Parathyroid adenoma (tissue), 2 donors: Measurements from ENCODE around the gene SOX13.
"Not testable (repeated sequence)": the region's sequence is repeated elsewhere in the genome, so short reads cannot be mapped to it uniquely, and the experiment has no call there.

Experiments
- H2AFZ ChIP-seq: fragments of 300-600 bp; sonication (generic); one replicate; pipeline ENCODE4 v1.7.0; 2017; ENCODE audit warnings: antibody characterized with exemption, mild to moderate bottlenecking
- H3K27ac ChIP-seq: fragments of 300-600 bp; sonication (generic); one replicate; pipeline ENCODE4 v1.7.0; 2017
- H3K27me3 ChIP-seq: fragments of 300-600 bp; sonication (generic); one replicate; pipeline ENCODE4 v1.7.0; 2017; ENCODE audit warnings: low read length; ENCODE audit not compliant: control insufficient read depth, insufficient read depth
- H3K36me3 ChIP-seq: fragments of 300-600 bp; sonication (generic); one replicate; pipeline ENCODE4 v1.7.0; 2017; ENCODE audit warnings: low read length; ENCODE audit not compliant: control insufficient read depth, insufficient read depth
- H3K4me1 ChIP-seq: fragments of 300-600 bp; sonication (generic); one replicate; pipeline ENCODE4 v1.7.0; 2017; ENCODE audit warnings: control low read depth
- H3K4me2 ChIP-seq: fragments of 300-600 bp; sonication (generic); one replicate; pipeline ENCODE4 v1.7.0; 2017; ENCODE audit warnings: low read length
- H3K4me3 ChIP-seq: fragments of 300-600 bp; sonication (generic); one replicate; pipeline ENCODE4 v1.7.0; 2017; ENCODE audit warnings: low read depth, low read length
- H3K79me2 ChIP-seq: fragments of 300-600 bp; sonication (generic); one replicate; pipeline ENCODE4 v1.7.0; 2017; ENCODE audit warnings: control low read depth
- H3K9ac ChIP-seq: fragments of 300-600 bp; sonication (generic); one replicate; pipeline ENCODE4 v1.7.0; 2017; ENCODE audit warnings: mild to moderate bottlenecking
- H3K9me3 ChIP-seq: fragments of 300-600 bp; sonication (generic); one replicate; pipeline ENCODE4 v1.7.0; 2017; ENCODE audit warnings: low read length; ENCODE audit not compliant: control insufficient read depth
- TF ChIP-seq, protein P1 (sequence below): fragments of 300-600 bp; sonication (generic); IDR thresholded peaks from one replicate; pipeline ENCODE4 v1.7.0; 2017; ENCODE audit warnings: antibody characterized with exemption, mild to moderate bottlenecking
- donor health status: primary hyperparathyroidism.

SOX13 gene

DNA sequence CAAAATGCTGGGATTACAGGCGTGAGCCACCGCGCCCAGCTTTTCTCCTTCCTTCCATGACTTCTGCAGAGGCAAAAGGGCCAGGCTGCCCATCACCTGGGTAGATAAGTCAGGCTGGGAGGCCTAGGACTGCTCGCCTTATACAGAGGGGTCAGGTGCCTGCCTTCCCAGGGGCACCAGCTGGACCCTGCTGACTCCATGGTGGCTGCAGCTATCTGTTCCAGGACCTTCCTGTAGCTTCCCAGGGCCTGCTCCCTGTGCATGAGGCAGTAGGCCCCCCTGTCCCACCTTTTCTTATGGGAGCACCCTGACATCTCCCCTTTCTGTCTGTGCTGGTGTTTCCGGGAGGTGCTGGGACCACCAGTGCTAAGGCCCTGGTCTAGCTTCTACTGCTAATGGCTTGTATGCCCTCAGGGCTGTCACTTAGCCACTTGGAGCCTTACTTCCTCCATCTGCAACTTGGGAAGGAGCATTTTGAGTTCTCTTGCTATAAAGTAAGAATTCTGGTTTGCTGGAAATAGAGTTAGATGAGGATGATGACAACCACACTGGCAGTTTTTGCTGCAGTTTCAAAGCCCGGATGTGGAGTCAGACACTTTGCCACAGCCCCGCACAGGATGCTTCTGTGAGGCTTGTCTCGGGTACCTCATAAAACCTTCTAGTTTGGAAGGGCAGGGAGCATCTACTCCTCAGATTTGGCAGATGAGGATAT lies 14.4 kb downstream of the SOX13 start:
- peak overlapping the region; percentile 56 for H3K4me2 ChIP-seq
- peaks cover 51% of the 10 kb centered on the region for H3K4me1 ChIP-seq
- H3K4me3 ChIP-seq = no peak overlapping the region
- TF ChIP-seq, protein P1, sequence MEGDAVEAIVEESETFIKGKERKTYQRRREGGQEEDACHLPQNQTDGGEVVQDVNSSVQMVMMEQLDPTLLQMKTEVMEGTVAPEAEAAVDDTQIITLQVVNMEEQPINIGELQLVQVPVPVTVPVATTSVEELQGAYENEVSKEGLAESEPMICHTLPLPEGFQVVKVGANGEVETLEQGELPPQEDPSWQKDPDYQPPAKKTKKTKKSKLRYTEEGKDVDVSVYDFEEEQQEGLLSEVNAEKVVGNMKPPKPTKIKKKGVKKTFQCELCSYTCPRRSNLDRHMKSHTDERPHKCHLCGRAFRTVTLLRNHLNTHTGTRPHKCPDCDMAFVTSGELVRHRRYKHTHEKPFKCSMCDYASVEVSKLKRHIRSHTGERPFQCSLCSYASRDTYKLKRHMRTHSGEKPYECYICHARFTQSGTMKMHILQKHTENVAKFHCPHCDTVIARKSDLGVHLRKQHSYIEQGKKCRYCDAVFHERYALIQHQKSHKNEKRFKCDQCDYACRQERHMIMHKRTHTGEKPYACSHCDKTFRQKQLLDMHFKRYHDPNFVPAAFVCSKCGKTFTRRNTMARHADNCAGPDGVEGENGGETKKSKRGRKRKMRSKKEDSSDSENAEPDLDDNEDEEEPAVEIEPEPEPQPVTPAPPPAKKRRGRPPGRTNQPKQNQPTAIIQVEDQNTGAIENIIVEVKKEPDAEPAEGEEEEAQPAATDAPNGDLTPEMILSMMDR = no peak
- H3K79me2 ChIP-seq = peaks cover 23% of the 10 kb centered on the region
- no peaks in the 10 kb centered on the region for H3K27me3 ChIP-seq
- H3K9ac ChIP-seq = no peak overlapping the region
- peak overlapping the region; percentile 96 for H3K27ac ChIP-seq
- H2AFZ ChIP-seq = no peak overlapping the region
- H3K9me3 ChIP-seq = no peaks in the 10 kb centered on the region
- no peaks in the 10 kb centered on the region for H3K36me3 ChIP-seq

DNA sequence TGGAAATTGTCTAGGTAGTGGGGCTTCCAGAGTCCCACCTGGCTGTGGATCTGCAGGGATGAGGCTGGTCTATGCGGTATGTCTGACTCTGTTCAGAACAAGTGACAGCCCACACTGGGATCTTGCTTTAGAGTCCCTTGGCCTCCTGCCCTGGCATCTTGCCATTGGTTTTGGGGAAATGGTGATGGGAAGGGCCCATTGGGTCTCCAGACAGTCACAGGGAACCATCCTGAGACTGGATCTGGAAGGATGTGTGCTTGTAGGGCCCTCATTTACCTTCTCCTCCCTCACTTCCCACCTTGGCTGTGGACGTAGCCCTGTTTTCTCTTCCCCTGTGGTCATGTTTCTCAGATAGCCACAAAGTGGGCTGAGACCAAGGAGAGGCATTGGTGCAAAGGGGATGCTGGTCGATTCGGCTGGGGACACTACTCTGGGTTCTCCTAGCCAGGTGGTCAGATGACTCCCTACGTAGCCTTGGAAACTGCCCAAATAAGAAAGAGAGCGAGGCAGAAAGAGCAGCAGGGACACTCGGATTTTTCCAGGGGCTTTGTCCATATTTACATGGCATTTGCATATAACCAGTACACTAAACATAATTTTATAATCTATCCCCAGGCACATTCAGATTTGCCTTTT lies 15.1 kb downstream of the SOX13 start:
- Histone ChIP-seq H3K4me2 (peak overlapping the region; percentile 56), H3K9ac (no peak overlapping the region), H3K4me1 (peaks cover 49% of the 10 kb centered on the region)

DNA sequence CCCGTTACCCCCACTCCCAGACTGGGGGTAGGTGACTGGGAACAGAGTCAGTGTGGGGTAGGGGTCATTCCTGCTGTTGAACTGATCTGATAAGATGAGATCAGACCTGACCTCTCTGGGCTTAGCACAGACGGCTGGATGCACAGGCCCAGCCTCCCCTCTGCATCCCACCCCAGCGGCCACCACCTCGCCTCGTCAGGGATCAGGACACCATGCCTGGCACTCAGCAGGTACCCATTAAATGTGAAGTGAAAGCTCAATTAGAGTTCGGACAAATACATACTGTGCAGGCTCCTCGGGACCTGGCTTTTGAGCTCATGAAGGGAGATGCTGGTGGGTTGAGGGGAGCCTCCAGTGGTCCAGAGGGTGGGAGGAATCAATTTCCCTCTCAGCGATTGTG lies 15.7 kb downstream of the SOX13 start:
- peak overlapping the region; percentile 56 for H3K4me2 ChIP-seq
- H3K9me3 ChIP-seq = no peaks in the 10 kb centered on the region
- no peaks in the 10 kb centered on the region for H3K36me3 ChIP-seq
- H3K4me1 ChIP-seq = peaks cover 49% of the 10 kb centered on the region
- H2AFZ ChIP-seq = peak overlapping the region; percentile 42
- no peak overlapping the region for H3K4me3 ChIP-seq
- TF ChIP-seq, protein P1 = no peak
- peaks cover 31% of the 10 kb centered on the region for H3K79me2 ChIP-seq
- peak overlapping the region; percentile 96 for H3K27ac ChIP-seq
- no peaks in the 10 kb centered on the region for H3K27me3 ChIP-seq
- H3K9ac ChIP-seq = no peak overlapping the region

More for the DNA sequence above, 15.1 kb downstream of the SOX13 start:
- H3K27me3 ChIP-seq = no peaks in the 10 kb centered on the region
- no peak overlapping the region for H3K4me3 ChIP-seq
- no peaks in the 10 kb centered on the region for H3K9me3 ChIP-seq
- H3K27ac ChIP-seq = peak overlapping the region; percentile 96
- H3K79me2 ChIP-seq = peaks cover 25% of the 10 kb centered on the region
- TF ChIP-seq, protein P1 = no peak
- H3K36me3 ChIP-seq = no peaks in the 10 kb centered on the region
- H2AFZ ChIP-seq = peak overlapping the region; percentile 22

DNA sequence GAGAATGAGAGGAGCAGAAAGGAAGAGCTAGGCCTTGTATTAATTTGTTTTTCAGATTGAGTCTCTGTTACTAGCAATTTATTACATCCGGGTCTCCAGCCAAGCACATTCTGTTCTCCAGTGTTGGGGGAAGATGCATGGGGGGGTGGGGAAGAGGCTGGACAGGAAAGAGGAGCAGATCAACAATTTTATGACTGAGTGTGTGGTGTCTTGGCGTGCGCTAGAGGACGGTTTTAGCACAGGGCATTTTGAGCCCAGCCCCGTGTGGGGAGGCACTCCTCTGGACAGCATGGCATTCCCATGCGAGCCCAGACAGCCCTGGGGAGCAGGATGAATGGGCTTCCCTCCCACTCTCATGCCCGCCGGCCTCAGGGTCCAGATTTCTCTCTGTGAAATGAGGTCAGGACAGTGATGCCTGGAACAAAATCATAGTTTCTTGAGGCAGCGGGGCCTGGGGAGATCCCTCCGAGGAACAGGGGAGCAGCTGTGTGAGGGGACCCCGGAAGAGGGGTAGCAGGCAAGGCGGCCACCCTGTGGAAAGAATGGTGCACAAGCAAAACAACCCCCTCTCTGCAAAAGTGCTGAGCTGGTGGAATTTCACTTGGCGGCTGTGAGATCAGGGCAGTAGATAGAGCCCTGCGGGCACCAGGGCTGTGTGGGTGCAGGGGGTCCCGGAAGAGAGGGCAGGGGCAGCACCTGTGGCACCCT lies 16.3 kb downstream of the SOX13 start:
- H3K4me3 ChIP-seq = peak overlapping the region; percentile 17
- H3K9ac ChIP-seq = peak overlapping the region; percentile 19
- H2AFZ ChIP-seq = peak overlapping the region; percentile 50
- TF ChIP-seq, protein P1 = peak; percentile 23
- no peaks in the 10 kb centered on the region for H3K9me3 ChIP-seq
- peak overlapping the region; percentile 56 for H3K4me2 ChIP-seq
- peaks cover 50% of the 10 kb centered on the region for H3K4me1 ChIP-seq
- no peaks in the 10 kb centered on the region for H3K36me3 ChIP-seq
- no peaks in the 10 kb centered on the region for H3K27me3 ChIP-seq
- H3K79me2 ChIP-seq = peaks cover 35% of the 10 kb centered on the region
- H3K27ac ChIP-seq = peak overlapping the region; percentile 96

DNA sequence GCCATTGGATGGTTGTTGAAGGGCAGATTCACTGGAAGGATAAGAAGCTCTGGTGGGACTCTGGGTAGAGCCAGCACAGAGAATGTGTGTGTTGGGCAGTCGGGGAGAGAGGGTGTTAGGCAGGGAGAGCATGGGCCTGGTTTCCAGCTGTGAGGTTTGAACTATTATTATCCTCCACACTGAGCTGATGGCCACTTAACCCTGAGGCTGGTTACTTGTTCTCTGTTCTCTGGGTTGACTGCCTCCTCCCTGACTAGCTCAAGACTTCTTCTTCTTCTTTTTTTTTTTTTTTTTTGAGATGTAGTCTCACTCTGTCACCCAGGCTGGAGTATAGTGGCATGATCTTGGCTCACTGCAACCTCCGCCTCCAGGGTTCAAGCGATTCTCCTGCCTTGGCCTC lies 17.2 kb downstream of the SOX13 start:
- H2AFZ ChIP-seq, H3K9ac ChIP-seq, H3K36me3 ChIP-seq, H3K27me3 ChIP-seq, H3K9me3 ChIP-seq: not testable (repeated sequence)
- Histone ChIP-seq H3K79me2 (peaks cover 29% of the 10 kb centered on the region), H3K4me2 (peak overlapping the region; percentile 56), H3K4me1 (peaks cover 47% of the 10 kb centered on the region), H3K27ac (peak overlapping the region; percentile 96), H3K4me3 (peak overlapping the region; percentile 17)
